ENCODE measurements around the gene FAM50B.

Gene FAM50B

DNA sequence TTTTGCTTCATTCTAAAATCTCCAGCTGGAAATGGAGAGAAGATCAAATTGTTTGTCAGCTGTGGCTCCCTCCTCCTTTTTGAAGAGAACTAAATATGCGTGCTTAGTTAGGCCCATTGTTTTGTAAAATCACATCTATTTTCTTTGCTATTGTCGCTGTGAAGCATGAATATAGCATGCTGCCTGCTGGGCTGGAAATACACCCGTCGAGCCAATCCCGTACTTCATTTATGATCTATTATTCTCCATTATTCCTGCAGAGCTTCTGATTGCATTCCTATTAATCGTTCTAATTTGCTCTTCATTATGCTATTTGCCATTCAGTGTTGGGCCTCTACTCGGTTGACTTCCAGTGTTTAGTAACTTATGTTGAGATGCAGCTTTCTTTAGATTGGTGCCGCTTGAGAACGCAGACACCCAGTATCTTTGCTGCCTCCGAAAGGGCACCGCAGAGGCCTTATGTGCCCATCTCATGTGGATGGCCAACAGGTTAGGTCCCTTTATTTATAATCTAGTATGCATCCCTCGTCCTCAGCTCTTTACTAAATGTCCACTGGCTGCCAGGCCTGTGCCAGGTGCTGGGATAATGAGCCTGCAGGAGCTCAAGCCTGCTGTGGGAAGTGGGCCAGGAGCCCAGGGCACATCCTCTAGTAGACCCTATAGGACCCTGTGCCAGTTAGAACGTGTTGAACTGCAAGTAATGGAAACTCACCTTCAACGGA is 45.6 kb downstream of the FAM50B start:
- DNase-seq (ENCODE audit: low spot score) = no peak

DNA sequence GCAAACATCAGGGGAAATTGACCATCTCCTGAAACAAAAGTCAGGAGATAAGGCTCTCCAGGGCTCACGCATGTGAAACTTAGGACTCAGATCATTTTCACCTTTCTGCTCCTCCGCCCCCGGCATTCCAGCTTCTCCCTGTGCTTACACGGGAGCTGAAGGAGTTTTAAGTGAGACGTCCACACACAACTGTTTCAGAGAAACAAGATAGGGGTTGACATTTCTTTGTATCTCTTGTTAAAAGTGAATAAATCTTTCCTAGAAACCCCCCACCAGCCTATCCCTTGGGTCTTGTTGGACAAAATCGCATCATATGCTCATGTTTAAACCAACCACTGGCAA is 46.1 kb downstream of the FAM50B start:
- no peak for DNase-seq (ENCODE audit: low spot score)

DNA sequence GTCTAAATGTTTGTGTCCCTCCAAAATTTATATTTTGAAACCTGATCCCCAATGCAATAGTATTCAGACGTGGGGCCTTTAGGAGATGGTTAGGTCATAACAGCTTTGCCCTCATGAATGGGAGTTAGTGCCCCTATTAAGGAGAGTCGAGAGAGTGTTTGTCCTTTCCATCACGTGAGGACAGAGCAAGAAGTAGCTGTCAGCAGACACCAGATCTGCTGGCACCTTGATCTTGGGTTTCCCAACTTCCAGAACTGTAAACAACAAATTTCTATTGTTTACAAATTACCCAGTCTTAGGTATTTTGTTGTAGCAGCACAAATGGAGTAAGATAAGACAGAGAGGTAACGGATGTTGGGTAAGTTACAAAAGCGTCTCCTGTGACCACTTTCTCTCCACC is 46.6 kb downstream of the FAM50B start:
- no peak for DNase-seq (ENCODE audit: low spot score)

DNA sequence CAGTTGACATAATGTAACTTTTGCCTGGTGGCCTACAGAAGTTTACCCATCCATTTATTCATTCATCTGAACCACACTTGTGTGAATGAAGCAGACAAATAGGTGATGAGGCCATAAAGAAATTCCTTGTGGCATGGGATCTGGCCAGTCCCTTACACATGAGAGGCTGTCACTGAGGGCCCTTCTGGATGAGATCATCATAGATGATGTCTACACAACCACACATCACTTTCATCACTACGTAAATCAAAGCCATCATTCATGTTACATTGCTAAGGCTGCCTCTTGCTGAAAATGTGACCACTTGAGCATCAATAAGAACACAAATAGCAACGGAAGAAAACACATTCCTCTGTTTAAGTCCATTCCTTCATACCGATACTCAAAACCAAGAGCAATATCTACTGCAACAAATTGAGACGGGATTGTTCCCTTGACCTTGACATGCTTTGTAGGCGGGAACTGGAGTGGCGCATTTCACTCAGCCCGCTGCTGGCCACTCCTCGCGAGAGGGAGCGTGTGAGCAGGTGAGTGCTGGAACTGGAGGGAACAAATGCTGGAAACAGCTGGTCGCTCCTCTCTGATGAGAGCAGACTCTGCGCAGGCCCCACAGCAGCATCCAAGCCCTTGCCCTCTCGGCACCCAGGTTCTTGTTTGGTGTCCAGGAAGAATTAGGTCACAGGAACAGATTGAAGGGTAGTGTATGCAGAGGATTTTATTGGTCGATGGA is 49.3 kb downstream of the FAM50B start:
- DNase-seq (ENCODE audit: low spot score) = no peak

DNA sequence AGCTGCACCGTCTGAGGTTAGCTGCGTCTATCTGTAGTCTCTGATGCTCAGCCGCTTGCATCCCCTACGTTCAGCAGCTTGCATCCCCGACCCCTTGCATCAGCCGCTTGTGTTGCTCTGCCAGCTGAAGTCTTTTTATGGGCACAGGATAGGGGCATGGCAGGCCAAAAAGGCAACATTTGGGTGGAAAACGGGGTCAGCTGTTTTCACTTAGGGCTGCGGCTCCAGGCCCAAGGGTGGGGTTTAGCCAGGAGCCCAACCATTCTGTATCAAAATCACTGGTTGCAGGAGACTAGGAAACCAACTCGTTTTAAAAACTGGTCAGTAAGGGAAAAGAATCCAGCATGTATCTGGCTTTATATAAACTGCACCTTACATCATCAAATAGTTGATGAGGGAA is 49.9 kb downstream of the FAM50B start:
- DNase-seq (ENCODE audit: low spot score) = no peak

DNA sequence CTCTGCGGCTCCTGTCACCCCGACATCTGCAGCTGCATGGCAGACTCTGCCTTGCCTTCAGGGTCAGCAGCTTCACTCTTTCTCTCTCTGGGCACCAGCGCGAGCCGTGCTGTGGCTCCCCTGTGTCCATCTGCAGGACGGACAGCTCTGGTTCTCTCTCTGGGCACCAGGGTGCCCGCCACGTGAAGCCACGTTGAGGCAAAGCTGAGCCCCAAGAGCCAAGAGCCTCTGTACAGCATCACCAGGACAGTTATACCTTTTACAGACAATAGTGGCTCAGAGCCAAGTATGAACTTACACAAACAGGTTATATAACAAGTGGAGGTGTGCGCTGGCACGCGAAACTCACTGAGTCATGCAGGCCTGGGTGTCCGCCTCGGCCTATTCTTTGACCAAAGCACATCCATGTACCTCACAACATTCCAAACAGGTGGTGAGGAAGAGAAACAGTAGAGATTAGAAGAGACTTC is 50.8 kb downstream of the FAM50B start:
- no peak for DNase-seq (ENCODE audit: low spot score)

Data from CD4-positive, alpha-beta T cell treated with Interleukin-6 at 100 ng/mL for 8 hours (primary cell).